ENCODE data around the gene DBH.

The DBH gene

GRCh38 chr9:133614678-133615077 is 21.5 kb upstream of the DBH start:
- no peaks in the 10 kb centered on the region for H3K36me3 Mint-ChIP-seq (ENCODE audit: low read depth)
- H3K27me3 Mint-ChIP-seq (ENCODE audit: low read depth) = peaks cover 85% of the 10 kb centered on the region
- no peak overlapping the region for H3K4me3 Mint-ChIP-seq
- H3K9me3 Mint-ChIP-seq = peaks cover under 1% of the 10 kb centered on the region
- TF ChIP-seq CTCF (IDR thresholded peaks at IDR 0.05; ENCODE audit: unreplicated experiment in 3 of 3) = no peak
- no peak overlapping the region for H3K27ac Mint-ChIP-seq
- H3K4me1 Mint-ChIP-seq = no peaks in the 10 kb centered on the region

GRCh38 chr9:133615186-133615585 is 21.0 kb upstream of the DBH start:
- TF ChIP-seq CTCF (IDR thresholded peaks at IDR 0.05; ENCODE audit: unreplicated experiment in 3 of 3) = no peak
- H3K9me3 Mint-ChIP-seq = peaks cover 5% of the 10 kb centered on the region
- no peak overlapping the region for H3K27ac Mint-ChIP-seq
- peaks cover 85% of the 10 kb centered on the region for H3K27me3 Mint-ChIP-seq (ENCODE audit: low read depth)
- no peak overlapping the region for H3K4me3 Mint-ChIP-seq
- H3K4me1 Mint-ChIP-seq = no peaks in the 10 kb centered on the region
- H3K36me3 Mint-ChIP-seq (ENCODE audit: low read depth) = no peaks in the 10 kb centered on the region

GRCh38 chr9:133615606-133616188 is 20.5 kb upstream of the DBH start:
- no peak overlapping the region for H3K4me3 Mint-ChIP-seq
- H3K9me3 Mint-ChIP-seq = peaks cover 5% of the 10 kb centered on the region
- no peak overlapping the region for H3K27ac Mint-ChIP-seq
- no peaks in the 10 kb centered on the region for H3K4me1 Mint-ChIP-seq
- no peak for TF ChIP-seq CTCF (IDR thresholded peaks at IDR 0.05; ENCODE audit: unreplicated experiment in 3 of 3)
- H3K27me3 Mint-ChIP-seq (ENCODE audit: low read depth) = peaks cover 83% of the 10 kb centered on the region
- no peaks in the 10 kb centered on the region for H3K36me3 Mint-ChIP-seq (ENCODE audit: low read depth)

GRCh38 chr9:133616643-133617405 is 19.3 kb upstream of the DBH start:
- peaks cover 5% of the 10 kb centered on the region for H3K9me3 Mint-ChIP-seq
- no peak for TF ChIP-seq CTCF (IDR thresholded peaks at IDR 0.05; ENCODE audit: unreplicated experiment in 3 of 3)
- H3K27ac Mint-ChIP-seq = no peak overlapping the region
- no peak overlapping the region for H3K4me3 Mint-ChIP-seq
- H3K36me3 Mint-ChIP-seq (ENCODE audit: low read depth) = no peaks in the 10 kb centered on the region
- peaks cover 82% of the 10 kb centered on the region for H3K27me3 Mint-ChIP-seq (ENCODE audit: low read depth)
- H3K4me1 Mint-ChIP-seq = no peaks in the 10 kb centered on the region

GRCh38 chr9:133618726-133619125 is 17.4 kb upstream of the DBH start:
- Mint-ChIP-seq H3K4me3 (no peak overlapping the region), H3K36me3 (ENCODE audit: low read depth) (no peaks in the 10 kb centered on the region), H3K27me3 (ENCODE audit: low read depth) (peaks cover 77% of the 10 kb centered on the region), H3K4me1 (no peaks in the 10 kb centered on the region), H3K27ac (no peak overlapping the region), H3K9me3 (peaks cover 5% of the 10 kb centered on the region)
- no peak for TF ChIP-seq CTCF (IDR thresholded peaks at IDR 0.05; ENCODE audit: unreplicated experiment in 3 of 3)

GRCh38 chr9:133619791-133620190 is 16.4 kb upstream of the DBH start:
- no peak overlapping the region for H3K27ac Mint-ChIP-seq
- no peaks in the 10 kb centered on the region for H3K4me1 Mint-ChIP-seq
- no peak for TF ChIP-seq CTCF (IDR thresholded peaks at IDR 0.05; ENCODE audit: unreplicated experiment in 3 of 3)
- H3K9me3 Mint-ChIP-seq = peaks cover 10% of the 10 kb centered on the region
- H3K36me3 Mint-ChIP-seq (ENCODE audit: low read depth) = no peaks in the 10 kb centered on the region
- no peak overlapping the region for H3K4me3 Mint-ChIP-seq
- H3K27me3 Mint-ChIP-seq (ENCODE audit: low read depth) = peaks cover 68% of the 10 kb centered on the region

Measured in nephron (organoid).